ENCODE data around the gene FBXO36. TPM values are rescaled to one million over a fixed set of nuclear protein-coding genes. Genes with fewer than 3 reads are reported as not detected.

The FBXO36 gene
- total RNA-seq, 1 experiment from 2014 or later, result 3.6 TPM

DNA sequence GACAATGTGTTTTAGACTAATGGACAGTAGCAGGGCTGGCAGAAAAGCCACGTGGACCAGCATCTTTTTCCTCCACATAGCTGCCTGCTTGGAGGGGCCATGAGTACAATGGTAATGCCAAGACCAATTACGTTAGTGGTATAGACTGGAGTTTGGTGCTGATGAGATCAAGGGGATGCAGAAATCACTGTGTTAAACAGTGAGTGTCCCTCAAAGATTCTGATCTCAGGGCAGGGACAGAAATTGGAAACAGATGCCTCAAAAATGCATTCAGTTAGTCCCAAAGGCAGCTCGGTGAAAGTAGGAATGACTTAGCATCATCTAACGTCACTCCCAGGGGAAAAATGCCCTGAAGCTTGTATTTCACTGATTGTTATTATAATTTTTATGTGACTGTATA lies 74.0 kb downstream of the FBXO36 start:
- Histone ChIP-seq H3K9me2 (replicated peaks; ENCODE audit: low read length) (0 out of 2 replicates have a peak, but pooled peaks cover 3% of the 10 kb centered on the region), H3K79me2 (ENCODE audit: low read length) (no peaks in the 10 kb centered on the region), H3K4me3 (ENCODE audit: low read length) (no peak overlapping the region), H3K36me3 (ENCODE audit: low read depth, low read length) (no peaks in the 10 kb centered on the region), H2AFZ (ENCODE audit: low read length) (no peak overlapping the region), H3K27ac (ENCODE audit: low read length) (no peak overlapping the region), H3K27me3 (ENCODE audit: low read length) (no peaks in the 10 kb centered on the region), H3K4me2 (ENCODE audit: low read length) (no peak overlapping the region), H3K9ac (ENCODE audit: low read length) (no peak overlapping the region), H3K9me3 (ENCODE audit: low read length) (no peaks in the 10 kb centered on the region), H3K4me1 (ENCODE audit: insufficient read depth, low read length) (no peaks in the 10 kb centered on the region), H4K20me1 (ENCODE audit: low read length) (no peaks in the 10 kb centered on the region), H3F3A (ENCODE audit: low read length, unreplicated experiment) (no peaks in the 10 kb centered on the region)
- BruUV-seq (replicated peaks), result no TSS peak
- CTCF ChIA-PET, result no interaction called here
- intact Hi-C loops (cut with micrococcal nuclease), result no loop called here
- ATAC-seq (no peak), DNase-seq (no peak)
- POLR2A ChIA-PET (ENCODE audit: unreplicated experiment), result no interaction called here
- TF ChIP-seq EZH2phosphoT487 (IDR thresholded peaks at IDR 0.05; ENCODE audit: borderline replicate concordance, low read length), result no peak
- TF ChIP-seq, protein P1, sequence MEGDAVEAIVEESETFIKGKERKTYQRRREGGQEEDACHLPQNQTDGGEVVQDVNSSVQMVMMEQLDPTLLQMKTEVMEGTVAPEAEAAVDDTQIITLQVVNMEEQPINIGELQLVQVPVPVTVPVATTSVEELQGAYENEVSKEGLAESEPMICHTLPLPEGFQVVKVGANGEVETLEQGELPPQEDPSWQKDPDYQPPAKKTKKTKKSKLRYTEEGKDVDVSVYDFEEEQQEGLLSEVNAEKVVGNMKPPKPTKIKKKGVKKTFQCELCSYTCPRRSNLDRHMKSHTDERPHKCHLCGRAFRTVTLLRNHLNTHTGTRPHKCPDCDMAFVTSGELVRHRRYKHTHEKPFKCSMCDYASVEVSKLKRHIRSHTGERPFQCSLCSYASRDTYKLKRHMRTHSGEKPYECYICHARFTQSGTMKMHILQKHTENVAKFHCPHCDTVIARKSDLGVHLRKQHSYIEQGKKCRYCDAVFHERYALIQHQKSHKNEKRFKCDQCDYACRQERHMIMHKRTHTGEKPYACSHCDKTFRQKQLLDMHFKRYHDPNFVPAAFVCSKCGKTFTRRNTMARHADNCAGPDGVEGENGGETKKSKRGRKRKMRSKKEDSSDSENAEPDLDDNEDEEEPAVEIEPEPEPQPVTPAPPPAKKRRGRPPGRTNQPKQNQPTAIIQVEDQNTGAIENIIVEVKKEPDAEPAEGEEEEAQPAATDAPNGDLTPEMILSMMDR (conservative IDR thresholded peaks at IDR 0.05; ENCODE audit: low read depth, low read length), result no peak
- TF ChIP-seq EZH2 (IDR thresholded peaks at IDR 0.05; ENCODE audit: low read length, unreplicated experiment), result no peak

DNA sequence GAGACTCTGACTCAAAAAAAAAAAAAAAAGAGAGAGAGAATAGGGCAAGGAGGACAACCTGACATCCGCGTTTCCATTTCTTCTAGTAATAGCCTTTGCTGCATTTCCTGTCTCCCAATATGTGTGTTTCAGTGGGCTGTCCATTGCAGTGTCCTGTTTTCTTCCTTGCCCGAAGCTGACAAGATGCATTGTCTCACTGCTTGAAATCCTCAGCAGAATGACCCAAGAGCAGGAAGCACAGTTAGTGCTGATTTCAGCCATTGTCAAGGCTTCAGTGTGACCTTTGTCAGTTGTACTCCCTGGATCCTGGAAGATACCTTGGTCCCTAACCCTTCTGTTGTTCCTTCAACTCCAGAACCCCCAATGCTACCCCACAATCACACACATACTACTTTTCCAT lies 75.3 kb downstream of the FBXO36 start:
- no peaks in the 10 kb centered on the region for H4K20me1 ChIP-seq (ENCODE audit: low read length)
- BruUV-seq (replicated peaks), result no TSS peak
- no peaks in the 10 kb centered on the region for H3K36me3 ChIP-seq (ENCODE audit: low read depth, low read length)
- no peaks in the 10 kb centered on the region for H3K4me1 ChIP-seq (ENCODE audit: insufficient read depth, low read length)
- DNase-seq, result no peak
- H3K9me3 ChIP-seq (ENCODE audit: low read length), result no peaks in the 10 kb centered on the region
- POLR2A ChIA-PET (ENCODE audit: unreplicated experiment), result no interaction called here
- H2AFZ ChIP-seq (ENCODE audit: low read length), result no peak overlapping the region
- no peaks in the 10 kb centered on the region for H3K79me2 ChIP-seq (ENCODE audit: low read length)
- TF ChIP-seq EZH2phosphoT487 (IDR thresholded peaks at IDR 0.05; ENCODE audit: borderline replicate concordance, low read length), result no peak
- TF ChIP-seq, protein P1 (conservative IDR thresholded peaks at IDR 0.05; ENCODE audit: low read depth, low read length), result no peak
- TF ChIP-seq EZH2 (IDR thresholded peaks at IDR 0.05; ENCODE audit: low read length, unreplicated experiment), result no peak
- no peaks in the 10 kb centered on the region for H3K9me2 ChIP-seq (replicated peaks; ENCODE audit: low read length)
- no peak overlapping the region for H3K4me3 ChIP-seq (ENCODE audit: low read length)
- H3K9ac ChIP-seq (ENCODE audit: low read length), result no peak overlapping the region
- no peaks in the 10 kb centered on the region for H3F3A ChIP-seq (ENCODE audit: low read length, unreplicated experiment)
- CTCF ChIA-PET, result no interaction called here
- H3K27ac ChIP-seq (ENCODE audit: low read length), result no peak overlapping the region
- H3K4me2 ChIP-seq (ENCODE audit: low read length), result no peak overlapping the region
- no peaks in the 10 kb centered on the region for H3K27me3 ChIP-seq (ENCODE audit: low read length)
- no peak for ATAC-seq
- intact Hi-C loops (cut with micrococcal nuclease), result no loop called here

DNA sequence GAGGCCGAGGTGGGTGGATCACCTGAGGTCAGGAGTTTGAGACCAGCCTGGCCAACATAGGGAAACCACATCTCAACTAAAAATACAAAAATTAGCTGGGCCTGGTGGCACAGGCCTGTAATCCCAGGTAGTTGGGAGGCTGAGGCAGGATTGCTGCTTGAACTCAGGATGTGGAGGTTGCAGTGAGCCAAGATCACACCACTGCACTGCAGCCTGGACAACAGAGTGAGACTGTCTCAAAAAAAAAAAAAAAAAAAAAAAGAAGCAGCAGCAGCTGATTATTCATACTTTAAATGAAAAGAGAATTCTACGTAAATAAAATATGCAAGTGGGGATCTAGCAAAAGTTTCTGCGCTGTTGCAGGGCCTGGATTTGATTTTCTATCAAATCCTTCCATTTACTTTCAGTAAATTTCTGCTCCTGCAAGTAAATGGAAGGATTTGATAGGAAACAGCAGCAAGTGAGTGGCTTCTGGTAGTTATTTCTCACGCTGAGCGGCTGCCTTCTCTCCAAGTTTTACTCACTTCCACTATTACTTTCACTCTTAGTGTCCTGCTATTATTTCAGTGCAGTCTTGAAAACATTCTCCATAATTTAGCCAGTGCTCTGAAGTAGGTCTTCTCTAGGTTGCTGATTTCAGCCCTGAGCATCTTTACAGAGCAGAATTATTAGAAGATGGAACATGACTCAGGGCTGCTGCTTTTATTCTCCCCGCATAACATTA lies 78.0 kb downstream of the FBXO36 start:
- BruUV-seq (replicated peaks), result no TSS peak
- H3K27me3 ChIP-seq (ENCODE audit: low read length), result no peaks in the 10 kb centered on the region
- TF ChIP-seq EZH2 (IDR thresholded peaks at IDR 0.05; ENCODE audit: low read length, unreplicated experiment) (no peak), EZH2phosphoT487 (IDR thresholded peaks at IDR 0.05; ENCODE audit: borderline replicate concordance, low read length) (no peak)
- TF ChIP-seq, protein P1 (conservative IDR thresholded peaks at IDR 0.05; ENCODE audit: low read depth, low read length), result no peak
- H2AFZ ChIP-seq (ENCODE audit: low read length), result no peak overlapping the region
- H3K9me3 ChIP-seq (ENCODE audit: low read length), result no peaks in the 10 kb centered on the region
- H3K79me2 ChIP-seq (ENCODE audit: low read length), result no peaks in the 10 kb centered on the region
- H3K27ac ChIP-seq (ENCODE audit: low read length), result no peak overlapping the region
- intact Hi-C loops (cut with micrococcal nuclease), result no loop called here
- H4K20me1 ChIP-seq (ENCODE audit: low read length), result no peaks in the 10 kb centered on the region
- DNase-seq (no peak), ATAC-seq (no peak)
- no peaks in the 10 kb centered on the region for H3K4me1 ChIP-seq (ENCODE audit: insufficient read depth, low read length)
- no peak overlapping the region for H3K4me3 ChIP-seq (ENCODE audit: low read length)
- H3K9ac ChIP-seq (ENCODE audit: low read length), result no peak overlapping the region
- CTCF ChIA-PET, result no interaction called here
- no peak overlapping the region for H3K4me2 ChIP-seq (ENCODE audit: low read length)
- POLR2A ChIA-PET (ENCODE audit: unreplicated experiment), result no interaction called here
- H3K36me3 ChIP-seq (ENCODE audit: low read depth, low read length), result no peaks in the 10 kb centered on the region
- no peaks in the 10 kb centered on the region for H3F3A ChIP-seq (ENCODE audit: low read length, unreplicated experiment)
- no peaks in the 10 kb centered on the region for H3K9me2 ChIP-seq (replicated peaks; ENCODE audit: low read length)

All from PC-3 (cell line).